Sigmoid colon (tissue), 4 donors: ENCODE results near the gene DDX27.

ENCODE experiments used
- CTCF ChIP-seq, 4 experiments: fragments of 450-650 bp in 3 of 4; fragments of 200-600 bp in 1 of 4; IDR thresholded peaks; one replicate each; pipeline ENCODE4 v1.5.1; 2016 to 2019; ENCODE audit warnings: antibody characterized with exemption in 4 of 4, mild to moderate bottlenecking in 3 of 4, moderate library complexity in 2 of 4
- EP300 ChIP-seq, 4 donors: sonication (generic); formaldehyde crosslinking; IDR thresholded peaks; one replicate each; pipeline ENCODE4 v1.6.1; 2017; ENCODE audit warnings: antibody characterized with exemption in 4 of 4
- POLR2A ChIP-seq, 2 donors: fragments of 450-650 bp; IDR thresholded peaks; one replicate each; pipeline ENCODE4 v1.6.1; 2016; ENCODE audit warnings: antibody characterized with exemption in 2 of 2, mild to moderate bottlenecking in 2 of 2, moderate library complexity in 2 of 2
- POLR2AphosphoS5 ChIP-seq, 4 donors: sonication (generic); formaldehyde crosslinking; IDR thresholded peaks; one replicate each; pipeline ENCODE4 v1.6.1; 2017; ENCODE audit warnings: antibody characterized with exemption in 4 of 4

- TF ChIP-seq POLR2AphosphoS5 (IDR thresholded peaks at IDR 0.05), result no peak
- no peak for TF ChIP-seq POLR2A (IDR thresholded peaks at IDR 0.05)
- TF ChIP-seq CTCF (IDR thresholded peaks at IDR 0.05), result no peak
- no peak for TF ChIP-seq EP300 (IDR thresholded peaks at IDR 0.05)
Observed at GRCh38 chr20:49262444-49262843, 43.2 kb downstream of the DDX27 start.
